A549 treated with Mapracorat at 1 μM for 4 hours (cell line): Measurements from ENCODE around the gene RLBP1. TPM values are rescaled to one million over a fixed set of nuclear protein-coding genes. Genes with fewer than 3 reads are reported as not detected.

Source experiments
- total RNA-seq: library from RNA; stranded (reverse); fragments of 200-300 nt; extraction: Qiagen RNA extraction; gene quantifications from 5 replicates; pipeline ENCODE4 v1.2.3, GENCODE V29; 2022

Gene RLBP1
- total RNA-seq = not detected in 5 replicates

GRCh38 chr15:89221543-89221942 lies at the start of gene RLBP1:
Gene RLBP1 (minus strand): TSS chr15:89221579. CDS start chr15:89218975, 2,604 bp downstream.

GRCh38 chr15:89243691-89244573 lies 22.6 kb upstream of the RLBP1 start, which contains the start of gene FANCI:
Gene FANCI (plus strand): TSS chr15:89243979. CDS start chr15:89247648, 3,669 bp downstream.

Other genes with a start within 250 kb of the RLBP1 start
- 101 to 181 TPM (median 138 TPM) in 5 replicates for gene ABHD2, start 133.1 kb downstream of the RLBP1 start, total RNA-seq
- gene FANCI, start 22.4 kb upstream of the RLBP1 start, total RNA-seq = 49.2 to 65.0 TPM (median 59.5 TPM) in 5 replicates
- gene POLG, start 113.2 kb upstream of the RLBP1 start, total RNA-seq = 49.1 to 68.4 TPM (median 59.8 TPM) in 5 replicates